Right lobe of liver (tissue), 4 donors: ENCODE data around the gene FMNL2.

Source experiments
- POLR2A ChIP-seq: fragments of 450-650 bp; IDR thresholded peaks from one replicate; pipeline ENCODE4 v1.6.1; 2017; ENCODE audit warnings: antibody characterized with exemption, mild to moderate bottlenecking
- TF ChIP-seq, protein P1 (sequence below), 4 donors: fragments of 200-600 bp in 3 of 4; fragments of 450-650 bp in 1 of 4; IDR thresholded peaks; one replicate each; pipeline versions ENCODE4 v1.5.1 to v1.8.0; 2016 to 2022; ENCODE audit warnings: antibody characterized with exemption in 4 of 4, mild to moderate bottlenecking in 2 of 4
- donor health status: DM: no; HTN: no; CAD: no.
- donor health status: DM: no; HTN: no; CAD: no.
- donor health status: DM: no; HTN: yes; CAD: no.

DNA sequence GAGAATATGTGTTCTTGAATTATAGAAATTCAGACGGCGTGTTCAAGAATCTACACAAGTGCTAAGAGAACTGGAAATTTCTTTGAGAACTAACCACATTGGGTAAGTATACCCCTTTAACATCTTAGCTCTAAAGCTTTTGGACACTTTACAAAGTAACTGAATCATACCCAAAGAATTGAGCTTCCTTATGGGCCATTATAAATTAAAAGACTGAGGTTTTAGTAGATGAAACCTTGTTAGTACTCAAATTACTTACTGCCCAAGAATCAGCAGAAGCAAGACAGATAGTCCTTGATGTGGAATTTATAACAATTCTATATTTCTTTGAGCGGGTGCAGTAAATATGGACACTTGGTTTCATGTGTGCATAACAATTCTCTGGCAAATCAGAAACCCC, 214.0 kb downstream of the FMNL2 start:
- TF ChIP-seq, protein P1, sequence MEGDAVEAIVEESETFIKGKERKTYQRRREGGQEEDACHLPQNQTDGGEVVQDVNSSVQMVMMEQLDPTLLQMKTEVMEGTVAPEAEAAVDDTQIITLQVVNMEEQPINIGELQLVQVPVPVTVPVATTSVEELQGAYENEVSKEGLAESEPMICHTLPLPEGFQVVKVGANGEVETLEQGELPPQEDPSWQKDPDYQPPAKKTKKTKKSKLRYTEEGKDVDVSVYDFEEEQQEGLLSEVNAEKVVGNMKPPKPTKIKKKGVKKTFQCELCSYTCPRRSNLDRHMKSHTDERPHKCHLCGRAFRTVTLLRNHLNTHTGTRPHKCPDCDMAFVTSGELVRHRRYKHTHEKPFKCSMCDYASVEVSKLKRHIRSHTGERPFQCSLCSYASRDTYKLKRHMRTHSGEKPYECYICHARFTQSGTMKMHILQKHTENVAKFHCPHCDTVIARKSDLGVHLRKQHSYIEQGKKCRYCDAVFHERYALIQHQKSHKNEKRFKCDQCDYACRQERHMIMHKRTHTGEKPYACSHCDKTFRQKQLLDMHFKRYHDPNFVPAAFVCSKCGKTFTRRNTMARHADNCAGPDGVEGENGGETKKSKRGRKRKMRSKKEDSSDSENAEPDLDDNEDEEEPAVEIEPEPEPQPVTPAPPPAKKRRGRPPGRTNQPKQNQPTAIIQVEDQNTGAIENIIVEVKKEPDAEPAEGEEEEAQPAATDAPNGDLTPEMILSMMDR (IDR thresholded peaks at IDR 0.05) = no peak
- TF ChIP-seq POLR2A = no peak
